Ishikawa (cell line): ENCODE measurements around the gene CCSAP.

ENCODE experiments used
- EGR1 ChIP-seq: IDR thresholded peaks from 2 replicates; pipeline ENCODE4 v1.6.1; 2012
- EP300 ChIP-seq: IDR thresholded peaks from 2 replicates; pipeline ENCODE4 v1.6.1; 2012; ENCODE audit warnings: borderline replicate concordance
- REST ChIP-seq: IDR thresholded peaks from 2 replicates; pipeline ENCODE4 v1.6.1; 2012; ENCODE audit warnings: low read depth, mild to moderate bottlenecking
- TCF12 ChIP-seq: IDR thresholded peaks from 2 replicates; pipeline ENCODE4 v1.6.1; 2012; ENCODE audit warnings: low read depth
- USF1 ChIP-seq: IDR thresholded peaks from 2 replicates; pipeline ENCODE4 v1.6.1; 2012
- YY1 ChIP-seq: IDR thresholded peaks from 2 replicates; pipeline ENCODE4 v1.6.1; 2012; ENCODE audit warnings: low read depth

- TF ChIP-seq REST: no peak
- TF ChIP-seq EP300: no peak
- TF ChIP-seq YY1: no peak
- no peak for TF ChIP-seq EGR1
- no peak for TF ChIP-seq USF1
- TF ChIP-seq TCF12: no peak
Observed at GRCh38 chr1:229323885-229324553, 18.8 kb downstream of the CCSAP start.
